GM12878 (cell line): ENCODE data around the gene SHROOM3. TPM values are rescaled to one million over a fixed set of nuclear protein-coding genes. Genes with fewer than 3 reads are reported as not detected.

Source experiments
- ATAC-seq: fragments of 200-7000 bp; cut with Tn5 transposase; 3 replicates; pipeline ENCODE4 v1.9.1; 2020; ENCODE audit warnings: mild to moderate bottlenecking, moderate library complexity
- BruUV-seq: library from RNA; stranded (reverse); fragments of 400-500 nt; replicated peaks from 2 replicates; lab custom pipeline; 2021; lab: Mats Ljungman, UMichigan
- CTCF ChIA-PET: fragments of 300-600 bp; sonication (Branson Sonifier 250); formaldehyde crosslinking; extraction: SDS; loops from one replicate; lab custom pipeline; 2021; ENCODE audit warnings: inconsistent platforms; lab: Yijun Ruan, JAX
- POLR2A ChIA-PET: fragments of 350-600 bp; formaldehyde crosslinking; extraction: SDS; loops from one replicate; lab custom pipeline; 2021; ENCODE audit warnings: inconsistent platforms; lab: Charles Lee
- RAD21 ChIA-PET: fragments of 300-600 bp; sonication (Branson Sonifier 250); formaldehyde crosslinking; loops from one replicate; lab custom pipeline; 2023; ENCODE audit warnings: antibody characterized with exemption; ENCODE audit not compliant: unreplicated experiment; lab: Charles Lee
- SMC1A ChIA-PET: fragments of 300-600 bp; sonication (Branson Sonifier 250); formaldehyde crosslinking; loops from one replicate; lab custom pipeline; 2023; ENCODE audit not compliant: unreplicated experiment, uncharacterized antibody; lab: Charles Lee
- DNase-seq: peaks from one replicate; pipeline ENCODE4 v3.0.0-alpha.2; 2011; ENCODE audit warnings: low read depth, low spot score
- FAIRE-seq: peaks from 3 replicates; lab custom pipeline; 2011; peaks lifted over from hg19 to GRCh38; lab: Jason Lieb, UNC
- H2AFZ ChIP-seq: 2 replicates; pipeline ENCODE4 v1.6.0; 2011; ENCODE audit warnings: low read depth, low read length, control low read depth; ENCODE audit not compliant: control insufficient read depth
- H3K27ac ChIP-seq: 2 replicates; pipeline ENCODE4 v1.5.1; 2011; ENCODE audit warnings: control low read depth; ENCODE audit not compliant: control insufficient read depth, insufficient read depth
- H3K27me3 ChIP-seq, 2 experiments: replicated peaks in 1 of 2; 2 replicates each; pipeline versions ENCODE4 v1.6.0 to v1.6.1; 2011; ENCODE audit warnings: low read length in 1 of 2; ENCODE audit not compliant: control insufficient read depth in 2 of 2, insufficient read depth in 2 of 2
- H3K36me3 ChIP-seq, 2 experiments: 2 replicates each; pipeline ENCODE4 v1.5.1; 2011; ENCODE audit warnings: low read length in 1 of 2; ENCODE audit not compliant: control insufficient read depth in 2 of 2, insufficient read depth in 2 of 2
- H3K4me1 ChIP-seq: 2 replicates; pipeline ENCODE4 v1.6.1; 2011; ENCODE audit warnings: mild to moderate bottlenecking, low read length, moderate library complexity, mixed read lengths; ENCODE audit not compliant: control insufficient read depth, insufficient read depth
- H3K4me2 ChIP-seq: 2 replicates; pipeline ENCODE4 v1.6.0; 2011; ENCODE audit warnings: control low read depth; ENCODE audit not compliant: control insufficient read depth, insufficient read depth
- H3K4me3 ChIP-seq: fragments of 200-600 bp; sonication (generic); 2 replicates; pipeline ENCODE4 v1.5.1; 2016
- H3K79me2 ChIP-seq: 2 replicates; pipeline ENCODE4 v1.6.0; 2011; ENCODE audit warnings: low read length; ENCODE audit not compliant: control insufficient read depth, insufficient read depth
- H3K9ac ChIP-seq: 2 replicates; pipeline ENCODE4 v1.8.0; 2011; ENCODE audit warnings: low read length, control low read depth, mixed read lengths; ENCODE audit not compliant: control insufficient read depth, insufficient read depth
- H3K9me3 ChIP-seq: replicated peaks from 3 replicates; pipeline ENCODE4 v1.5.1; 2011; ENCODE audit warnings: mild to moderate bottlenecking, low read length; ENCODE audit not compliant: control insufficient read depth, insufficient read depth
- H4K20me1 ChIP-seq: 2 replicates; pipeline ENCODE4 v1.6.0; 2011; ENCODE audit not compliant: control insufficient read depth, insufficient read depth
- CEBPB ChIP-seq, 2 experiments: fragments of 150-350 bp in 1 of 2; IDR thresholded peaks; 2 replicates each; pipeline ENCODE4 v1.6.1; 2012 to 2014; ENCODE audit warnings: low read depth in 2 of 2, low read length in 2 of 2, borderline replicate concordance in 1 of 2, inconsistent platforms in 1 of 2
- MEF2A ChIP-seq: IDR thresholded peaks from 2 replicates; pipeline ENCODE4 v1.6.1; 2011; ENCODE audit warnings: low read depth, mild to moderate bottlenecking, low read length, moderate library complexity; ENCODE audit not compliant: insufficient read depth
- MXI1 ChIP-seq: fragments of 150-350 bp; IDR thresholded peaks from 2 replicates; pipeline ENCODE4 v1.6.1; 2011; ENCODE audit warnings: low read depth, mild to moderate bottlenecking, inconsistent platforms, low read length, improper control_type of control experiment
- WGBS: methylation state at CpG from one replicate; pipeline ENCODE4 v1.1.6; 2016; ENCODE audit warnings: low lambda C conversion rate; ENCODE audit not compliant: insufficient replicate concordance, insufficient coverage; ENCODE audit errors: missing lambda C conversion rate; 5-methylcytosine and 5-hydroxymethylcytosine counted together
- in situ Hi-C: fragments of 300-500 bp; cut with MboI; formaldehyde crosslinking; loops from 9 replicates; pipeline ENCODE4 v1.14.3; 2018; ENCODE audit warnings: mixed read lengths
- intact Hi-C: fragments of 100-400 bp; cut with micrococcal nuclease; formaldehyde crosslinking; loops from one replicate; pipeline ENCODE4 v1.14.2; 2022; ENCODE audit not compliant: unreplicated experiment
- polyA plus RNA-seq, 11 experiments: library from polyadenylated mRNA; depleted of rRNA in 4 of 11; unstranded in 6 of 11; stranded (reverse) in 5 of 11; fragments of >200 nt; fragmentation: Nextera tagmentation in 4 of 11; fragmentation: Illumina TruSeq in 1 of 11; extraction: Ambion mirVana in 4 of 11; extraction: Trizol in 1 of 11; gene quantifications; 1 replicate in 1 of 11; 2 replicates in 10 of 11; pipeline versions ENCODE4 v1.2.1 to v1.2.3, GENCODE V29; 2011 to 2016; ENCODE audit warnings: inconsistent platforms in 2 of 11, missing spikeins in 2 of 11, low read depth in 1 of 11
- total RNA-seq, 4 experiments: library from RNA; depleted of rRNA in 3 of 4; stranded (reverse); fragments of >200 nt in 3 of 4; fragmentation: Illumina TruSeq in 1 of 4; extraction: Trizol in 1 of 4; gene quantifications; 2 replicates each; pipeline versions ENCODE4 v1.2.1 to v1.2.3, GENCODE V29; 2013 to 2021
- TF ChIP-seq, protein P1 (sequence below): IDR thresholded peaks from 2 replicates; pipeline ENCODE4 v1.6.1; 2011; ENCODE audit warnings: low read depth, mild to moderate bottlenecking, low read length, moderate library complexity, borderline replicate concordance; ENCODE audit errors: extremely low read depth
- TF ChIP-seq, protein P2 (sequence below): fragments of 450-650 bp; IDR thresholded peaks from 2 replicates; pipeline ENCODE4 v1.6.1; 2017; ENCODE audit warnings: borderline replicate concordance

SHROOM3 gene
- total and polyA plus RNA-seq, 10 of the 15 experiments (the other 5 are each of a cell fraction or from before 2014, with no cell fraction given): under 0.01 to 0.29 (median 0.08) TPM; not detected in 1

GRCh38 chr4:76756416-76756815 is 321.4 kb downstream of the SHROOM3 start:
- WGBS: 100% methylated on average over 2 of the region's 2 CpGs

More at GRCh38 chr4:76756416-76756815, 321.4 kb downstream of the SHROOM3 start:
- Histone ChIP-seq H3K27ac (no peak overlapping the region), H3K36me3 (no peaks in the 10 kb centered on the region), H3K4me1 (peaks cover 15% of the 10 kb centered on the region), H4K20me1 (no peaks in the 10 kb centered on the region), H3K79me2 (no peaks in the 10 kb centered on the region), H3K4me3 (no peak overlapping the region), H3K9ac (no peak overlapping the region), H3K9me3 (no peaks in the 10 kb centered on the region; the same call in 2 of the 3 replicates), H3K4me2 (no peak overlapping the region), H3K27me3 (peaks cover 0 to 3% of the 10 kb centered on the region in 2 experiments; a peak in 2 of 4 replicates), H2AFZ (no peak overlapping the region)
- DNase-seq: no peak
- in situ Hi-C loops: no loop called here
- SMC1A ChIA-PET: interaction anchor here (0.6 kb wide), 1 partner anchor 402 kb away, joined by 3 read pairs; no protein-coding TSS in a partner anchor
- BruUV-seq: no TSS peak
- POLR2A ChIA-PET: interaction anchor here (0.6 kb wide), 1 partner anchor 18 kb away, joined by 3 read pairs; no protein-coding TSS in a partner anchor
- no peak for ATAC-seq
- RAD21 ChIA-PET: interaction anchor here (0.9 kb wide), 1 partner anchor 325 kb away, joined by 3 read pairs; no protein-coding TSS in a partner anchor
- TF ChIP-seq CEBPB (IDR thresholded peaks at IDR 0.05; ENCODE audit: borderline replicate concordance in 1 of 2, low read depth in 2 of 2, low read length in 2 of 2): no peak
- TF ChIP-seq MXI1: no peak
- TF ChIP-seq, protein P1, sequence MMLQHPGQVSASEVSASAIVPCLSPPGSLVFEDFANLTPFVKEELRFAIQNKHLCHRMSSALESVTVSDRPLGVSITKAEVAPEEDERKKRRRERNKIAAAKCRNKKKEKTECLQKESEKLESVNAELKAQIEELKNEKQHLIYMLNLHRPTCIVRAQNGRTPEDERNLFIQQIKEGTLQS: no peak
- TF ChIP-seq, protein P2, sequence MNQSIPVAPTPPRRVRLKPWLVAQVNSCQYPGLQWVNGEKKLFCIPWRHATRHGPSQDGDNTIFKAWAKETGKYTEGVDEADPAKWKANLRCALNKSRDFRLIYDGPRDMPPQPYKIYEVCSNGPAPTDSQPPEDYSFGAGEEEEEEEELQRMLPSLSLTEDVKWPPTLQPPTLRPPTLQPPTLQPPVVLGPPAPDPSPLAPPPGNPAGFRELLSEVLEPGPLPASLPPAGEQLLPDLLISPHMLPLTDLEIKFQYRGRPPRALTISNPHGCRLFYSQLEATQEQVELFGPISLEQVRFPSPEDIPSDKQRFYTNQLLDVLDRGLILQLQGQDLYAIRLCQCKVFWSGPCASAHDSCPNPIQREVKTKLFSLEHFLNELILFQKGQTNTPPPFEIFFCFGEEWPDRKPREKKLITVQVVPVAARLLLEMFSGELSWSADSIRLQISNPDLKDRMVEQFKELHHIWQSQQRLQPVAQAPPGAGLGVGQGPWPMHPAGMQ: no peak
- no peak for TF ChIP-seq MEF2A
- CTCF ChIA-PET: interaction anchor here (0.6 to 1.4 kb wide), 3 partner anchors 12 to 289 kb away, joined by 3 read pairs; no protein-coding TSS in a partner anchor
- intact Hi-C loops: no loop called here
- no peak for FAIRE-seq
